HG02852 (cell line): ENCODE data around the gene UNG.

Experiments used
- ATAC-seq: cut with Tn5 transposase; IDR thresholded peaks from one replicate; pipeline ENCODE4 v1.9.1; 2021; ENCODE audit warnings: mild to moderate bottlenecking, moderate library complexity; ENCODE audit not compliant: unreplicated experiment

The UNG gene

DNA sequence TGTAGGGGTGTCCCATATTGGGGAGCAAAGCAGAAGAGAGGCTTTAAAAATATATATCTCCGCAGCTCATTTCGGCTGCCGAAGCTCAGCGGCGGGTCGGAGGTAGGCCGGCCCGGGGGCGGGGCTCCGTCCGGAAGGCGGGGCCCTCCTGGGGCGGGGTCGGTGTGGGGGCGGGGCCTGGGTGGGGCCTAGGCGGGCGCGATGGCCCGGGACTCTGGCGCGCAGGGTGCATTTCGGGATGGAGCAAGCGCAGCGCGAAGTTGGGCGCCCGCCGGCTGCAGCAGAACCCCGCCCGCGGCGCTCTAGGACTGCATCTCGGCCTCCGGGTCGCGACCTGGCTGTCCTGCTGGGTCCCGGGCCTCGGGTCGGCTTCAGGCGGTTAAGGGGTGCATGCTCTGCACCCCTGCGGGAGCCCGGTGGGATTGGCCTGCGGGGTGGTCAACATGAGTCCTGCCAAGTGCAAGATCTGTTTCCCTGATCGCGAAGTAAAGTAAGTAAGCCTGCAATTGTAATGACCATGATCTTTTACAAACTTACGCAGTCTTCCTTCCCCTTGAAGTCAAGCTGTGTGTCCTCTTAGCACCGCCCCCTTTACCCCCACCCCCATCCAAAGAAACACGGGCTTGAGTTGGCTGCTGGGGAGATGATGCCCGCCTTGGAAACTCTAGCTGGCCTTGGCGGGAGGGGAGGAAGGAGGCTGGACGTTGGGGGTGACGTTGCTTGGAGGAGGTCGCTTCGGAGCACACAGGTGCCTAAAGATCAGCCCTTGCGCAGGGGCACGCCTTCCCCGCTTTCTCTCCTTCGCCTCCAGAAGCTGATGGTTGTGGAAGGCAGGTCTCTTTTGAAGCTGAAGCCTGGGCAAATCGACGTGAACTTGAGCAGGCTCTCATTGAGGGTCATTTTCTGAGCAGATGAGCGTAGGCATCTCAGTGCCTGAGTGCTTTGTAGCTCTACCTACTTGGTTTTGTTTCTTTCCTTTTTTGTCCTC, 57.3 kb downstream of the UNG start:
- peak; percentile 85 for ATAC-seq

DNA sequence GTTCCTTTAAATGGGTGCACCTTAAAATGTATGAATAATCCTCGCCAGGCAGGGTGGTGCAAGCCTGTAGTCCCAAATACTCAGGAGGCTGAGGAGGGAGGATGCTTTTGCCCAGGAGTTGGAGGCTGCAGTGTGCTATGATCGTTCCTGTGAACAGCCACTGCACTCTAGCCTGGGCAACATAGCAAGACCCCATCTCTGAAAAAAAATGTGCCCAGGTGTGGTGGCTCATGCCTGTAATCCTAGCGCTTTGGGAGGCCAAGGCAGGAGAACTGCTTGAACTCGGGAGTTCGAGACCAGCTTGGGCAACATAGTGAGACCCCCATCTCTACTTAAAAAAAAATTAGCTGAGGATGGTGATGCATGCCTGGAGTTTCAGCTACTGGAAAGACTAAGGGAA, 58.6 kb downstream of the UNG start:
- ATAC-seq = no peak

DNA sequence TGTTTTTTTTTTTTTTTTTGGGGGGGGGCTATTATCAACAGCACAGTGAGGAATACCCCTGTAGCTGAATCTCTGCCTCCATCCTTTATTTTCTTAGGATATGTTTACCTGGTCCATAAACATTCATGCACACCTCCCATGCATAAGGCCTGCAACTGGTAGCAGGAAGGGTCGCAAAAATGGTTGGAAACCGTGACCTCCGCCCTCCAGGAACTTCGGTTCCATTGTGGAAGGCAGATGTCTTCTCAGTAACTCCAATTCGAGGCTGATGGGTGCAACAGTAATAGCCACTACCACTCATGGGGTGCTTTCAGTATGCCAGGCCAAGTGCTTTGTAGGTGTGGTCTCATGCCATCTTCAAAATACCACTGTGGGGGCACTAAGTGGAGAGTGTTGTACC, 59.2 kb downstream of the UNG start:
- no peak for ATAC-seq

DNA sequence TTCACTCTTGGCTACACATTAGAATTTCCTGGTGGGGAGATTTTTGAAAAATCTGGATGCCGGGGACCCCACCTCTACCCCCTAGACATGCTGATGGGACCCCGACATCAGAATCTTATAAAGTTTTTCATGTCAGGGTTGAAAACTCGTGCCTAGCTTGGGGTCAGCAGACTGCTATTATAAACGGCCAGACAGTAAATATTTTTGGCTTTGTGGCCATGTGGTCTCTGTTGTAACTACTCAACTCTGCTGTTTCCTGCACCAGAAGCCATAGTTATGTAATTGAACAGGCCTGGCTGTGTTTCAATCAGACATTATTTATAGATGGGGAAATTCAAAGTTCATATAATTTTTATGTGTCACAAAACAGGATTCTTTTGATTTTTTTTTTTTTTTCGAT, 60.6 kb downstream of the UNG start:
- no peak for ATAC-seq

DNA sequence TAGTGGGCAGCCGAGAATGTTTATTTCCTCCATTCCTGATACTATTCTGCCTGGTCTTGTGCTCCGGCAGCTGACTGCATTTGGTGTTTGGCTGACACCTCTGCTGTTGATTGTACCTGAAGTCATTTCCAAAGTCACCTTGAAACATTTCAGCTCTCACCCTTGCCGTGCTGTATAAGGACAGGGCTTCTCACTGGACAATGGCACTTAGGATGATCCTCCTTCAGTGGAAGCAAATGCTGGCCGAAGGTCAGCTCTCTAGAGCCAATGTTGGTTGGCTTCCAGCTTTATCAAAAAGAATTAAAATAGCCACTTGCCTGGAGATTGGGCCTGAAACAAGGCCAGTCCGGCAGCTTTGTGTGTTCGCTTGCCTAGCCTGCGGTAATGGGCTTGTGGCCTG, 63.0 kb downstream of the UNG start:
- no peak for ATAC-seq
